ENCODE results near the gene SLC12A4.

DNA sequence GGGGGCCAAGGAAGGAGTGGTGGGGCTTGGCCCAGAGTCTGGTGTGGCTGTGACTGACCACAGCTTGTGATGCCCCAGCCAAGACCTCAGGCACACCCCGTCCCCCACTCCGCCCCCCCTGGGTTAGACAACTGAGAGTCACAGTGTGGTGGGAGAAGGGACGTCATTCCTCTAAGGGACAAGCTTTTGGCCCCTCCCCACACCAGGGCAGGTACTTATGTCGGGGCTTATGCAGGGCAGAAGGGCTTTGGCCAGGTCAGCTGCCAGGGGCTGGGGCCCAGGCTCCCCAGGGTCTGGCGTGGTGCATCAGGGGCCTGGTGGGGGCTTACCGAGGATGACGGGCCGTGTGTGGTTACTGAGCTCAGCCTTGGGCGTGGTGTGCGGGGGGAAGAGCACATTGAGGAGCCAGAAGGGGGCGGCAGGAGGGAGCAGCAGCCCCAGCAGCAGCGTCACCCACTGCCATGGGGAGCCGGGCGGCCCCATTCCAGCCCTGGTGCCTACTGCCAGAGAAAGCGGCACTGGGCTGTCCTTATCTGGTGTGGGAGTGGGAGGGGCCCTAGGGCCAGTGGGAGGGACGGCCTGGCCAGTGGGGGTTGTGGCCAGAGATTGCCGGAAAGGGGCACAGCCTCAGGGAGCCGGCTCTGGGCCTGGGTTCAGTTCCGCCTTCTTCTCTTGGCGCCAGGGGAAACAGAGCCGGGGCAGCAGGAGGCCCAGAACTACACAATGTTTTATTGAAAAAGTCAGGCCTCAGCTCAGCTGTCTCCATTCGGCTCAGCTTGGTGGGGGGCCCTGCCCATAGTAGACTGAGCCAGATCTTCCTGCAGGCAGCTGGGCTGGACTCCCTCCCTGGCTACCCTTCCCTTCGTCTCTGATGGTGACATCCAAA lies 24.6 kb downstream of the SLC12A4 start, which contains the start of gene LCAT:
- TF ChIP-seq SUZ12 (IDR thresholded peaks at IDR 0.05; ENCODE audit: extremely low read depth, insufficient read depth, insufficient read length) (no peak), YY1 (IDR thresholded peaks at IDR 0.05; ENCODE audit: insufficient read depth, insufficient read length) (no peak), ZNF274 (IDR thresholded peaks at IDR 0.05; ENCODE audit: low read depth, low read length) (no peak)

All from NT2/D1 (cell line).